Airway epithelial cell (primary cell): Measurements from ENCODE around the gene DAAM2. TPM values are rescaled to one million over a fixed set of nuclear protein-coding genes. Genes with fewer than 3 reads are reported as not detected.

Source experiments
- total RNA-seq: library from RNA; depleted of rRNA; stranded (reverse); fragments of >200 nt; gene quantifications from 2 replicates; pipeline ENCODE4 v1.2.3, GENCODE V29; 2015

Gene DAAM2
- under 0.01 and 1.9 TPM in 2 replicates for total RNA-seq

DNA sequence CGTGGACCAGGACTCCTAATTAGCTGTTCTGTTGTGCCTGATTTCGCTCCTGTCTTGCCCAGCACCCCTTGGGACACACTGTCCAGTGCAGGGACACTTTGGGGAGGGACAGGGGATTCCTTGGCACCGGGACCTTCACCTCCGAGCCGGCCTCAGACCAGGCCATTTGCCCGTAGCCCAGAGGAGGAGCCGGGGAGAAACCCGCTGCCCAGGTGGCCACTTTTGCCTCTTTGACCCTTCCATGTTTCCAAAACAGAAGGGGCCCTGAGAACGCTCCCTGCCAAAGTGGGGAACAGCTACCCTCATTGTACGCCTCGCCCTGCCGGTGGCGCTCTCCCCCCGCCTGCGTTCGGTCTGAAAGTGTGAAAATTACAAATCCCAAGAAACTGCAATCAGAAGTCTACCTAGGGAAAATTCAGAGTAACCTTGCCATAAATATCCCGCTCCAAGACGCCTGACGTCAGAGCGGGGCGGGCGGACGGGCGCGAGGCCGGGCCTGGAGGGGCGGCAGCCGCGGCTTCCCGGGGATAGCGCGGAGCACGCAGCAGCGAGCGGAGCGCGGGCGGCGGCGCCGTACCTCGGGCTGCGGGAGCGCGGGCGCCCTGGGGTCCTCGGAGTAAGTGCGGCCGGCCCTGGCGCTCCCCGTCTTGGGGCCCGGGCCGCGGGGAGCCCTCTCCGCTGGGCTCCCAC, at the start of gene DAAM2:
Gene DAAM2, plus strand, starts transcription at position 527 of the 690 bp plus-strand sequence. CDS start 63,927 bp downstream, outside the sequence.

GRCh38 chr6:39934131-39934757, 142.1 kb downstream of the DAAM2 start, which contains the start of gene MOCS1:
Gene MOCS1 (minus strand): TSS chr6:39934462. CDS start chr6:39934417, 45 bp downstream.

Other genes starting within 250 kb of the DAAM2 start
- gene KIF6, start 67.0 kb upstream of the DAAM2 start, total RNA-seq: not detected in 2 replicates
- gene MOCS1, start 142.1 kb downstream of the DAAM2 start, total RNA-seq: 3.4 and 4.2 TPM in 2 replicates